WTC11 (cell line): Measurements from ENCODE around the gene SART1. TPM values are rescaled to one million over a fixed set of nuclear protein-coding genes. Genes with fewer than 3 reads are reported as not detected.

Experiments used
- ATAC-seq: fragments of 200-7000 bp; cut with Tn5 transposase; 2 replicates; pipeline ENCODE4 v1.10.0; 2021; ENCODE audit warnings: mild to moderate bottlenecking, moderate library complexity
- CTCF ChIA-PET: fragments of 300-600 bp; sonication (Branson Sonifier 250); formaldehyde crosslinking; loops from one replicate; lab custom pipeline; 2021; ENCODE audit warnings: antibody characterized with exemption; lab: Charles Lee
- POLR2A ChIA-PET: fragments of 350-600 bp; sonication (Branson Sonifier 250); formaldehyde crosslinking; loops from one replicate; lab custom pipeline; 2021; ENCODE audit warnings: antibody characterized with exemption; lab: Charles Lee
- DNase-seq: peaks from one replicate; pipeline ENCODE4 v3.0.0; 2021; ENCODE audit warnings: low spot score
- H3K27ac Mint-ChIP-seq: 2 replicates; pipeline ENCODE4 v1.8.0; 2021; ENCODE audit warnings: mixed read lengths
- H3K27me3 Mint-ChIP-seq: 2 replicates; pipeline ENCODE4 v1.8.0; 2021; ENCODE audit warnings: low read depth, mild to moderate bottlenecking, moderate library complexity, mixed read lengths
- H3K36me3 Mint-ChIP-seq: 2 replicates; pipeline ENCODE4 v1.8.0; 2021; ENCODE audit warnings: mixed read lengths
- H3K4me1 Mint-ChIP-seq: 2 replicates; pipeline ENCODE4 v1.8.0; 2022; ENCODE audit warnings: mixed read lengths
- H3K4me3 Mint-ChIP-seq: 2 replicates; pipeline ENCODE4 v1.8.0; 2021; ENCODE audit warnings: mild to moderate bottlenecking, moderate library complexity, mixed read lengths
- H3K9me3 Mint-ChIP-seq: 2 replicates; pipeline ENCODE4 v1.8.0; 2021; ENCODE audit warnings: mixed read lengths
- ATF1 ChIP-seq: sonication (generic); formaldehyde crosslinking; IDR thresholded peaks from 2 replicates; pipeline ENCODE4 v1.8.1; 2023; ENCODE audit warnings: mild to moderate bottlenecking, moderate library complexity, missing genetic modification reagents
- CBFB ChIP-seq: sonication (generic); formaldehyde crosslinking; IDR thresholded peaks from 2 replicates; pipeline ENCODE4 v1.8.1; 2022; ENCODE audit warnings: mild to moderate bottlenecking, low read depth, missing genetic modification reagents
- ESRRA ChIP-seq: sonication (generic); formaldehyde crosslinking; IDR thresholded peaks from 2 replicates; pipeline ENCODE4 v1.8.1; 2022; ENCODE audit warnings: mild to moderate bottlenecking, missing genetic modification reagents, borderline replicate concordance
- FOXP1 ChIP-seq: sonication (generic); formaldehyde crosslinking; IDR thresholded peaks from 2 replicates; pipeline ENCODE4 v1.8.0; 2022; ENCODE audit warnings: missing genetic modification reagents, mild to moderate bottlenecking, moderate library complexity, borderline replicate concordance
- HMGA2 ChIP-seq: fragments of 250-450 bp; sonication (Bioruptor Pico); IDR thresholded peaks from 2 replicates; pipeline ENCODE4 v1.4.0; 2021; ENCODE audit warnings: mild to moderate bottlenecking, moderate library complexity
- IRF2 ChIP-seq: sonication (generic); formaldehyde crosslinking; IDR thresholded peaks from 2 replicates; pipeline ENCODE4 v1.8.0; 2022; ENCODE audit warnings: low read depth, missing genetic modification reagents, borderline replicate concordance
- KAT7 ChIP-seq: sonication (generic); formaldehyde crosslinking; IDR thresholded peaks from 2 replicates; pipeline ENCODE4 v1.8.1; 2023; ENCODE audit warnings: missing genetic modification reagents, mild to moderate bottlenecking, borderline replicate concordance
- MXD4 ChIP-seq: fragments of 250-450 bp; sonication (Bioruptor Pico); IDR thresholded peaks from 2 replicates; pipeline ENCODE4 v1.8.0; 2021; ENCODE audit warnings: mild to moderate bottlenecking, moderate library complexity, borderline replicate concordance
- NFE2L1 ChIP-seq: sonication (generic); formaldehyde crosslinking; IDR thresholded peaks from 2 replicates; pipeline ENCODE4 v1.8.1; 2023; ENCODE audit warnings: missing genetic modification reagents
- PRRX2 ChIP-seq: fragments of 250-450 bp; sonication (Bioruptor Pico); IDR thresholded peaks from 2 replicates; pipeline ENCODE4 v1.8.0; 2021; ENCODE audit warnings: mild to moderate bottlenecking
- RELA ChIP-seq: sonication (generic); formaldehyde crosslinking; IDR thresholded peaks from 2 replicates; pipeline ENCODE4 v1.8.1; 2022; ENCODE audit warnings: missing genetic modification reagents, mild to moderate bottlenecking, borderline replicate concordance
- SMAD3 ChIP-seq: sonication (generic); formaldehyde crosslinking; IDR thresholded peaks from 2 replicates; pipeline ENCODE4 v1.8.0; 2022; ENCODE audit warnings: missing genetic modification reagents, mild to moderate bottlenecking, borderline replicate concordance
- SMAD4 ChIP-seq: sonication (generic); formaldehyde crosslinking; IDR thresholded peaks from 2 replicates; pipeline ENCODE4 v1.8.0; 2022; ENCODE audit warnings: mild to moderate bottlenecking, missing genetic modification reagents
- ZBTB21 ChIP-seq: sonication (generic); formaldehyde crosslinking; IDR thresholded peaks from 2 replicates; pipeline ENCODE4 v1.8.1; 2023; ENCODE audit warnings: mild to moderate bottlenecking, missing genetic modification reagents, borderline replicate concordance
- ZNF121 ChIP-seq: sonication (generic); formaldehyde crosslinking; IDR thresholded peaks from 2 replicates; pipeline ENCODE4 v1.8.0; 2023; ENCODE audit warnings: missing genetic modification reagents
- ZNF396 ChIP-seq: fragments of 250-450 bp; sonication (Bioruptor Pico); IDR thresholded peaks from 2 replicates; pipeline ENCODE4 v1.8.0; 2021; ENCODE audit warnings: mild to moderate bottlenecking, moderate library complexity, borderline replicate concordance
- total RNA-seq: library from RNA; stranded (reverse); gene quantifications from 3 replicates; pipeline ENCODE4 v1.2.3, GENCODE V29; 2021
- TF ChIP-seq, protein P1 (sequence below): fragments of 250-450 bp; sonication (Bioruptor Pico); IDR thresholded peaks from 2 replicates; pipeline ENCODE4 v2.1.2; 2022; ENCODE audit warnings: mild to moderate bottlenecking, moderate library complexity
- TF ChIP-seq, protein P2 (sequence below): sonication (generic); formaldehyde crosslinking; IDR thresholded peaks from 2 replicates; pipeline ENCODE4 v1.8.1; 2023; ENCODE audit warnings: mild to moderate bottlenecking, missing genetic modification reagents, moderate library complexity
- TF ChIP-seq, protein P3 (sequence below): sonication (generic); formaldehyde crosslinking; IDR thresholded peaks from 2 replicates; pipeline ENCODE4 v1.8.1; 2023; ENCODE audit warnings: mild to moderate bottlenecking, missing genetic modification reagents
- TF ChIP-seq, protein P4 (sequence below): sonication (generic); formaldehyde crosslinking; IDR thresholded peaks from 2 replicates; pipeline ENCODE4 v1.8.0; 2022; ENCODE audit warnings: mild to moderate bottlenecking, missing genetic modification reagents
- TF ChIP-seq, protein P5 (sequence below): sonication (generic); formaldehyde crosslinking; IDR thresholded peaks from 2 replicates; pipeline ENCODE4 v1.8.0; 2023; ENCODE audit warnings: missing genetic modification reagents
- TF ChIP-seq, protein P6 (sequence below): fragments of 250-450 bp; sonication (Bioruptor Pico); IDR thresholded peaks from 2 replicates; pipeline ENCODE4 v1.9.0; 2021; ENCODE audit warnings: mild to moderate bottlenecking, borderline replicate concordance

The SART1 gene
- total RNA-seq, 1 experiment from 2014 or later, result 57.0 TPM

DNA sequence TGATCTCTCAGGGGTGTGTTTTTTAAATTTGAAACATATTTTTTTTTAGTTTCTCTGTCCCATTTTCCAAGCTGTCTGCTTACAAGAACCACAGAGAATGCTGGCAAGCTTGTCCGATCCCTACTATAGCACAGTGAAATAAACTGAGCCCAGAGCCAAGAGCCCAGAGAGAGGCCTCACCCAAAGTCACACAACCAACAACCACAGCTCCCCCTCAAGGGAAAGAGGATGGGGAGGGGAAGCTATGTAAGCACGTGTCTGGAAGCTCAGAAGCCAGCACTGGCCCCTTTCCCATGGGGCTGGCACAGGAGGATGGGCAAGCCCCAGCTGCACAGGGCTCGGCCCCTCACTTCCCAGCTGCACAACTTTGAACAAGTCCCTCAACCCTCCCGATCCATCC, 3.2 kb upstream of the SART1 start:
- no peak for ATAC-seq
- Mint-ChIP-seq H3K27ac (peak overlapping the region; percentile 76; the same call in 1 of the 2 replicates), H3K36me3 (no peaks in the 10 kb centered on the region), H3K9me3 (no peaks in the 10 kb centered on the region), H3K4me3 (no peak overlapping the region), H3K27me3 (peaks cover 3% of the 10 kb centered on the region; the same call in 1 of the 2 replicates), H3K4me1 (peaks cover 21% of the 10 kb centered on the region)
- POLR2A ChIA-PET, result no interaction called here
- CTCF ChIA-PET, result interaction anchor here (0.6 to 2.3 kb wide), 7 partner anchors 11 to 106 kb away, joined by 3 to 10 read pairs (median 5); no protein-coding TSS in a partner anchor
- no peak for DNase-seq
- TF ChIP-seq RELA (CRISPR knock-in tag) (no peak), ZNF396 (CRISPR knock-in tag) (no peak), ATF1 (CRISPR knock-in tag) (no peak), ZNF121 (CRISPR knock-in tag) (no peak), HMGA2 (CRISPR knock-in tag) (no peak)

DNA sequence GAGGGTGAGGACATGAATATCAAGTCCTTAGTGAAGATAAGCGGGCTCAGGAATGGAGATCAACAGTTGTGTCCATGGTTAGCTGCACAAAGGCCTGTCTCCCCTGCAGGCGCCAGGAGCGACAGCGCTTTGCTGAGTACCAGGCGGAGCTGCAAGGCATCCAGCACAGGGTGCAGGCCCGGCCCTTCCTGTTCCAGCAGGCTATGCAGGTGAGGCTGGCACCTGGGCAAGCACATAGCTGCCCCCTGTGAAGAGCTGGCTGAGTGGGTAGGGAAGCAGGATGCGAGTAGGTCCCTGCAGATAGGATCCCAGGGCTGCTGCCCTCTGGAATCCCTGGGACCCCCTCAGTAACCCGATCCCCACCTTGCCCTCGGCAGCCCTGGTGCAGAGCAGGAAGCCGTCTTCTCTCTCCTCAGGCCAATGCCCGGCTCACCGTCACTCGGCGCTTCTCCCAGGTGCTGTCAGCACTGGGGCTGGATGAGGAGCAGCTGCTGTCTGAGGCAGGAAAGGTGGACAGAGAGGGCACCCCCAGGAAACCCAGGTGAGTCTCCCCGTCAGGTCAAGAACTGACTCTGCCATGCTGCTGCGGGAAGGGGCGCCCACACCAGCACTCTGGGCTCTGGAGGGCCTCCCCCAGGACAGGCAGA, 2.6 kb upstream of the SART1 start:
- Mint-ChIP-seq H3K36me3 (peaks cover 4% of the 10 kb centered on the region; the same call in 1 of the 2 replicates), H3K27ac (peak overlapping the region; percentile 76; the same call in 1 of the 2 replicates), H3K9me3 (no peaks in the 10 kb centered on the region), H3K27me3 (peaks cover 3% of the 10 kb centered on the region; the same call in 1 of the 2 replicates), H3K4me3 (no peak overlapping the region), H3K4me1 (peaks cover 21% of the 10 kb centered on the region)
- TF ChIP-seq PRRX2 (CRISPR knock-in tag) (no peak), ZBTB21 (CRISPR knock-in tag) (no peak), RELA (CRISPR knock-in tag) (no peak), NFE2L1 (CRISPR knock-in tag) (no peak), MXD4 (CRISPR knock-in tag) (no peak), CBFB (no peak), ZNF396 (CRISPR knock-in tag) (no peak), ESRRA (CRISPR knock-in tag) (no peak), KAT7 (CRISPR knock-in tag) (no peak), FOXP1 (CRISPR knock-in tag) (no peak), IRF2 (CRISPR knock-in tag) (no peak), SMAD3 (CRISPR knock-in tag) (no peak), SMAD4 (CRISPR knock-in tag) (no peak)
- TF ChIP-seq, protein P1, sequence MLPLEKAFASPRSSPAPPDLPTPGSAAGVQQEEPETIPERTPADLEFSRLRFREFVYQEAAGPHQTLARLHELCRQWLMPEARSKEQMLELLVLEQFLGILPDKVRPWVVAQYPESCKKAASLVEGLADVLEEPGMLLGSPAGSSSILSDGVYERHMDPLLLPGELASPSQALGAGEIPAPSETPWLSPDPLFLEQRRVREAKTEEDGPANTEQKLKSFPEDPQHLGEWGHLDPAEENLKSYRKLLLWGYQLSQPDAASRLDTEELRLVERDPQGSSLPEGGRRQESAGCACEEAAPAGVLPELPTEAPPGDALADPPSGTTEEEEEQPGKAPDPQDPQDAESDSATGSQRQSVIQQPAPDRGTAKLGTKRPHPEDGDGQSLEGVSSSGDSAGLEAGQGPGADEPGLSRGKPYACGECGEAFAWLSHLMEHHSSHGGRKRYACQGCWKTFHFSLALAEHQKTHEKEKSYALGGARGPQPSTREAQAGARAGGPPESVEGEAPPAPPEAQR, result no peak
- TF ChIP-seq, protein P2, sequence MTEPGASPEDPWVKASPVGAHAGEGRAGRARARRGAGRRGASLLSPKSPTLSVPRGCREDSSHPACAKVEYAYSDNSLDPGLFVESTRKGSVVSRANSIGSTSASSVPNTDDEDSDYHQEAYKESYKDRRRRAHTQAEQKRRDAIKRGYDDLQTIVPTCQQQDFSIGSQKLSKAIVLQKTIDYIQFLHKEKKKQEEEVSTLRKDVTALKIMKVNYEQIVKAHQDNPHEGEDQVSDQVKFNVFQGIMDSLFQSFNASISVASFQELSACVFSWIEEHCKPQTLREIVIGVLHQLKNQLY (CRISPR knock-in tag), result no peak
- TF ChIP-seq, protein P3, sequence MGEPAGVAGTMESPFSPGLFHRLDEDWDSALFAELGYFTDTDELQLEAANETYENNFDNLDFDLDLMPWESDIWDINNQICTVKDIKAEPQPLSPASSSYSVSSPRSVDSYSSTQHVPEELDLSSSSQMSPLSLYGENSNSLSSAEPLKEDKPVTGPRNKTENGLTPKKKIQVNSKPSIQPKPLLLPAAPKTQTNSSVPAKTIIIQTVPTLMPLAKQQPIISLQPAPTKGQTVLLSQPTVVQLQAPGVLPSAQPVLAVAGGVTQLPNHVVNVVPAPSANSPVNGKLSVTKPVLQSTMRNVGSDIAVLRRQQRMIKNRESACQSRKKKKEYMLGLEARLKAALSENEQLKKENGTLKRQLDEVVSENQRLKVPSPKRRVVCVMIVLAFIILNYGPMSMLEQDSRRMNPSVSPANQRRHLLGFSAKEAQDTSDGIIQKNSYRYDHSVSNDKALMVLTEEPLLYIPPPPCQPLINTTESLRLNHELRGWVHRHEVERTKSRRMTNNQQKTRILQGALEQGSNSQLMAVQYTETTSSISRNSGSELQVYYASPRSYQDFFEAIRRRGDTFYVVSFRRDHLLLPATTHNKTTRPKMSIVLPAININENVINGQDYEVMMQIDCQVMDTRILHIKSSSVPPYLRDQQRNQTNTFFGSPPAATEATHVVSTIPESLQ, result no peak
- TF ChIP-seq, protein P4, sequence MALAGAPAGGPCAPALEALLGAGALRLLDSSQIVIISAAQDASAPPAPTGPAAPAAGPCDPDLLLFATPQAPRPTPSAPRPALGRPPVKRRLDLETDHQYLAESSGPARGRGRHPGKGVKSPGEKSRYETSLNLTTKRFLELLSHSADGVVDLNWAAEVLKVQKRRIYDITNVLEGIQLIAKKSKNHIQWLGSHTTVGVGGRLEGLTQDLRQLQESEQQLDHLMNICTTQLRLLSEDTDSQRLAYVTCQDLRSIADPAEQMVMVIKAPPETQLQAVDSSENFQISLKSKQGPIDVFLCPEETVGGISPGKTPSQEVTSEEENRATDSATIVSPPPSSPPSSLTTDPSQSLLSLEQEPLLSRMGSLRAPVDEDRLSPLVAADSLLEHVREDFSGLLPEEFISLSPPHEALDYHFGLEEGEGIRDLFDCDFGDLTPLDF, result no peak
- TF ChIP-seq, protein P5, sequence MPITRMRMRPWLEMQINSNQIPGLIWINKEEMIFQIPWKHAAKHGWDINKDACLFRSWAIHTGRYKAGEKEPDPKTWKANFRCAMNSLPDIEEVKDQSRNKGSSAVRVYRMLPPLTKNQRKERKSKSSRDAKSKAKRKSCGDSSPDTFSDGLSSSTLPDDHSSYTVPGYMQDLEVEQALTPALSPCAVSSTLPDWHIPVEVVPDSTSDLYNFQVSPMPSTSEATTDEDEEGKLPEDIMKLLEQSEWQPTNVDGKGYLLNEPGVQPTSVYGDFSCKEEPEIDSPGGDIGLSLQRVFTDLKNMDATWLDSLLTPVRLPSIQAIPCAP (CRISPR knock-in tag), result no peak
- TF ChIP-seq, protein P6, sequence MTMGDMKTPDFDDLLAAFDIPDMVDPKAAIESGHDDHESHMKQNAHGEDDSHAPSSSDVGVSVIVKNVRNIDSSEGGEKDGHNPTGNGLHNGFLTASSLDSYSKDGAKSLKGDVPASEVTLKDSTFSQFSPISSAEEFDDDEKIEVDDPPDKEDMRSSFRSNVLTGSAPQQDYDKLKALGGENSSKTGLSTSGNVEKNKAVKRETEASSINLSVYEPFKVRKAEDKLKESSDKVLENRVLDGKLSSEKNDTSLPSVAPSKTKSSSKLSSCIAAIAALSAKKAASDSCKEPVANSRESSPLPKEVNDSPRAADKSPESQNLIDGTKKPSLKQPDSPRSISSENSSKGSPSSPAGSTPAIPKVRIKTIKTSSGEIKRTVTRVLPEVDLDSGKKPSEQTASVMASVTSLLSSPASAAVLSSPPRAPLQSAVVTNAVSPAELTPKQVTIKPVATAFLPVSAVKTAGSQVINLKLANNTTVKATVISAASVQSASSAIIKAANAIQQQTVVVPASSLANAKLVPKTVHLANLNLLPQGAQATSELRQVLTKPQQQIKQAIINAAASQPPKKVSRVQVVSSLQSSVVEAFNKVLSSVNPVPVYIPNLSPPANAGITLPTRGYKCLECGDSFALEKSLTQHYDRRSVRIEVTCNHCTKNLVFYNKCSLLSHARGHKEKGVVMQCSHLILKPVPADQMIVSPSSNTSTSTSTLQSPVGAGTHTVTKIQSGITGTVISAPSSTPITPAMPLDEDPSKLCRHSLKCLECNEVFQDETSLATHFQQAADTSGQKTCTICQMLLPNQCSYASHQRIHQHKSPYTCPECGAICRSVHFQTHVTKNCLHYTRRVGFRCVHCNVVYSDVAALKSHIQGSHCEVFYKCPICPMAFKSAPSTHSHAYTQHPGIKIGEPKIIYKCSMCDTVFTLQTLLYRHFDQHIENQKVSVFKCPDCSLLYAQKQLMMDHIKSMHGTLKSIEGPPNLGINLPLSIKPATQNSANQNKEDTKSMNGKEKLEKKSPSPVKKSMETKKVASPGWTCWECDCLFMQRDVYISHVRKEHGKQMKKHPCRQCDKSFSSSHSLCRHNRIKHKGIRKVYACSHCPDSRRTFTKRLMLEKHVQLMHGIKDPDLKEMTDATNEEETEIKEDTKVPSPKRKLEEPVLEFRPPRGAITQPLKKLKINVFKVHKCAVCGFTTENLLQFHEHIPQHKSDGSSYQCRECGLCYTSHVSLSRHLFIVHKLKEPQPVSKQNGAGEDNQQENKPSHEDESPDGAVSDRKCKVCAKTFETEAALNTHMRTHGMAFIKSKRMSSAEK (CRISPR knock-in tag), result no peak
- POLR2A ChIA-PET, result no interaction called here
- CTCF ChIA-PET, result interaction anchor here (0.6 to 2.3 kb wide), 10 partner anchors 11 to 179 kb away, joined by 3 to 10 read pairs (median 6); partner anchors contain the start of gene FIBP
- ATAC-seq (peak; percentile 4), DNase-seq (no peak)
